HepG2 (cell line): Measurements from ENCODE around the gene CALM1. TPM values are rescaled to one million over a fixed set of nuclear protein-coding genes. Genes with fewer than 3 reads are reported as not detected.

Experiments used
- ATAC-seq: fragments of 200-7000 bp; cut with Tn5 transposase; 3 replicates; pipeline ENCODE4 v1.9.1; 2020; ENCODE audit warnings: mild to moderate bottlenecking, moderate library complexity
- BruUV-seq: library from RNA; stranded (reverse); fragments of 400-500 nt; replicated peaks from 2 replicates; lab custom pipeline; 2021; lab: Mats Ljungman, UMichigan
- CTCF ChIA-PET: fragments of 300-600 bp; formaldehyde crosslinking; extraction: SDS; loops from one replicate; lab custom pipeline; 2021; ENCODE audit warnings: low total read pairs, inconsistent platforms, low intra/inter-chr PET ratio; lab: Yijun Ruan, JAX
- POLR2A ChIA-PET: fragments of 350-600 bp; sonication (Branson Sonifier 250); formaldehyde crosslinking; loops from one replicate; lab custom pipeline; 2020; ENCODE audit warnings: antibody characterized with exemption, inconsistent platforms; lab: Yijun Ruan, JAX
- DNase-seq: peaks from one replicate; pipeline ENCODE4 v3.0.0-alpha.2; 2015; ENCODE audit warnings: low spot score
- FAIRE-seq: peaks from 3 replicates; lab custom pipeline; 2011; peaks lifted over from hg19 to GRCh38; lab: Jason Lieb, UNC
- H2AFZ ChIP-seq: one replicate; pipeline ENCODE4 v1.6.1; 2011; ENCODE audit warnings: low read length, inconsistent platforms
- H3K27ac ChIP-seq: fragments of 300-600 bp; 3 replicates; pipeline ENCODE4 v1.8.0; 2011; ENCODE audit warnings: mixed run types, mild to moderate bottlenecking, mixed read lengths, low read length, inconsistent platforms; ENCODE audit not compliant: insufficient read depth; ENCODE audit errors: extremely low read length
- H3K27me3 ChIP-seq, 2 experiments: fragments of 200-600 bp in 1 of 2; 2 replicates in 1 of 2; 3 replicates in 1 of 2; pipeline versions ENCODE4 v1.6.0 to v1.8.0; 2011; ENCODE audit warnings: low read length in 2 of 2, mild to moderate bottlenecking in 2 of 2, moderate library complexity in 2 of 2, inconsistent platforms in 1 of 2; ENCODE audit not compliant: insufficient read depth in 2 of 2, control insufficient read depth in 1 of 2
- H3K36me3 ChIP-seq, 2 experiments: fragments of 200-600 bp in 1 of 2; replicated peaks in 1 of 2; 2 replicates in 1 of 2; 3 replicates in 1 of 2; pipeline versions ENCODE4 v1.5.1 to v1.8.0; 2011; ENCODE audit warnings: low read length in 2 of 2, inconsistent platforms in 1 of 2; ENCODE audit not compliant: insufficient read depth in 2 of 2, control insufficient read depth in 1 of 2
- H3K4me1 ChIP-seq: 2 replicates; pipeline ENCODE4 v1.5.1; 2012; ENCODE audit warnings: low read length, inconsistent platforms; ENCODE audit not compliant: insufficient read depth
- H3K4me2 ChIP-seq: 2 replicates; pipeline ENCODE4 v1.6.0; 2011; ENCODE audit warnings: low read depth, low read length, inconsistent platforms
- H3K4me3 ChIP-seq, 3 experiments: fragments of 200-600 bp in 1 of 3; sonication (generic), shearing (Covaris generic) in 1 of 3; replicated peaks in 1 of 3; 2 replicates each; pipeline ENCODE4 v1.5.1; 2011 to 2016; ENCODE audit warnings: low read length in 3 of 3, inconsistent platforms in 2 of 3, low read depth in 2 of 3, mild to moderate bottlenecking in 2 of 3, control low read depth in 1 of 3, mixed read lengths in 1 of 3; ENCODE audit not compliant: insufficient read depth in 1 of 3
- H3K79me2 ChIP-seq: one replicate; pipeline ENCODE4 v1.6.1; 2011; ENCODE audit warnings: low read length, inconsistent platforms; ENCODE audit not compliant: insufficient read depth
- H3K9ac ChIP-seq: 2 replicates; pipeline ENCODE4 v1.6.0; 2011; ENCODE audit warnings: mild to moderate bottlenecking, low read depth, low read length, inconsistent platforms; ENCODE audit not compliant: insufficient read depth
- H3K9me3 ChIP-seq: 2 replicates; pipeline ENCODE4 v1.5.1; 2012; ENCODE audit warnings: mild to moderate bottlenecking, low read length
- H4K20me1 ChIP-seq: 2 replicates; pipeline ENCODE4 v1.6.0; 2011; ENCODE audit warnings: inconsistent platforms, mild to moderate bottlenecking, low read length, moderate library complexity; ENCODE audit not compliant: insufficient read depth
- ARNT ChIP-seq: fragments of 450-650 bp; IDR thresholded peaks from 2 replicates; pipeline ENCODE4 v1.6.1; 2017
- CHD2 ChIP-seq: IDR thresholded peaks from 2 replicates; pipeline ENCODE4 v1.6.1; 2011; ENCODE audit warnings: low read depth, low read length, improper control_type of control experiment
- ELF1 ChIP-seq: sonication (generic); formaldehyde crosslinking; IDR thresholded peaks from 2 replicates; pipeline ENCODE4 v1.4.0; 2020; ENCODE audit warnings: missing genetic modification reagents
- ETV5 ChIP-seq: IDR thresholded peaks from 2 replicates; pipeline ENCODE4 v1.6.1; 2018; ENCODE audit warnings: missing biosample characterization, missing genetic modification reagents, inconsistent platforms, borderline replicate concordance
- FOXA3 ChIP-seq: IDR thresholded peaks from 2 replicates; pipeline ENCODE4 v1.6.1; 2016; ENCODE audit warnings: missing genetic modification reagents, missing compliant biosample characterization
- GATAD2A ChIP-seq: IDR thresholded peaks from 2 replicates; pipeline ENCODE4 v1.6.1; 2016
- HNRNPH1 ChIP-seq: fragments of 200-400 bp; formaldehyde crosslinking; optimal IDR thresholded peaks from 2 replicates; pipeline ENCODE3; 2017; ENCODE audit warnings: mild to moderate bottlenecking, low read depth, low read length
- ISL2 ChIP-seq: sonication (generic); formaldehyde crosslinking; IDR thresholded peaks from 2 replicates; pipeline ENCODE4 v1.5.0; 2020; ENCODE audit warnings: missing genetic modification reagents
- MAF1 ChIP-seq: sonication (generic); formaldehyde crosslinking; IDR thresholded peaks from 2 replicates; pipeline ENCODE4 v1.5.0; 2020; ENCODE audit warnings: missing genetic modification reagents, borderline replicate concordance
- MIXL1 ChIP-seq: IDR thresholded peaks from 2 replicates; pipeline ENCODE4 v1.6.1; 2016
- MTF1 ChIP-seq: sonication (generic); formaldehyde crosslinking; IDR thresholded peaks from 2 replicates; pipeline ENCODE4 v1.5.0; 2020; ENCODE audit warnings: missing genetic modification reagents
- NBN ChIP-seq: fragments of 450-650 bp; conservative IDR thresholded peaks from 2 replicates; pipeline ENCODE4 v1.6.1; 2017
- NR2F1 ChIP-seq, 2 experiments: fragments of 450-650 bp in 1 of 2; formaldehyde crosslinking in 1 of 2; IDR thresholded peaks; 2 replicates each; pipeline versions ENCODE4 v1.5.0 to v1.6.1; 2016 to 2020; ENCODE audit warnings: mild to moderate bottlenecking in 1 of 2, missing compliant biosample characterization in 1 of 2, missing genetic modification reagents in 1 of 2, moderate library complexity in 1 of 2
- POLR2A ChIP-seq, 2 experiments: IDR thresholded peaks; 2 replicates each; pipeline ENCODE4 v1.6.1; 2011; ENCODE audit warnings: low read depth in 2 of 2, low read length in 2 of 2, mild to moderate bottlenecking in 1 of 2, moderate library complexity in 1 of 2; ENCODE audit not compliant: insufficient read depth in 1 of 2
- ZKSCAN1 ChIP-seq: fragments of 150-350 bp; IDR thresholded peaks from 2 replicates; pipeline ENCODE4 v1.6.1; 2014; ENCODE audit warnings: low read length
- ZMAT3 ChIP-seq: sonication (generic); formaldehyde crosslinking; conservative IDR thresholded peaks from 2 replicates; pipeline ENCODE4 v1.7.0; 2021; ENCODE audit warnings: missing genetic modification reagents
- ZNF569 ChIP-seq: sonication (generic); formaldehyde crosslinking; IDR thresholded peaks from 2 replicates; pipeline ENCODE4 v1.5.0; 2020; ENCODE audit warnings: mild to moderate bottlenecking, missing genetic modification reagents, moderate library complexity, borderline replicate concordance
- ZNF598 ChIP-seq: sonication (generic); formaldehyde crosslinking; IDR thresholded peaks from 2 replicates; pipeline ENCODE4 v1.5.1; 2020; ENCODE audit warnings: mild to moderate bottlenecking, missing genetic modification reagents, borderline replicate concordance
- ZNF660 ChIP-seq: sonication (generic); formaldehyde crosslinking; IDR thresholded peaks from 2 replicates; pipeline ENCODE4 v1.5.1; 2020; ENCODE audit warnings: mild to moderate bottlenecking, low read depth, missing genetic modification reagents, borderline replicate concordance
- ZNF850 ChIP-seq: sonication (generic); formaldehyde crosslinking; conservative IDR thresholded peaks from 2 replicates; pipeline ENCODE4 v1.9.0; 2021; ENCODE audit warnings: mild to moderate bottlenecking, missing genetic modification reagents
- whole genome bisulfite sequencing: methylation state at CpG from one replicate; pipeline ENCODE4 v1.1.6; 2017; ENCODE audit warnings: low lambda C conversion rate; 5-methylcytosine and 5-hydroxymethylcytosine counted together
- in situ Hi-C: cut with HindIII; loops from 2 replicates; pipeline ENCODE4 v1.10.0; 2017; ENCODE audit warnings: low pct_unique_long_range_greater_than_20kb; ENCODE audit not compliant: extremely low pct_ligation_motif_present
- intact Hi-C: fragments of 100-400 bp; cut with micrococcal nuclease; formaldehyde crosslinking; loops from one replicate; pipeline ENCODE4 v1.10.0; 2022; ENCODE audit not compliant: unreplicated experiment
- polyA plus RNA-seq, 8 experiments: library from polyadenylated mRNA; depleted of rRNA in 3 of 8; stranded (reverse) in 7 of 8; unstranded in 1 of 8; fragments of >200 nt; fragmentation: Illumina TruSeq in 4 of 8; extraction: Trizol in 4 of 8; gene quantifications; 2 replicates each; pipeline versions ENCODE4 v1.2.1 to v1.2.3, GENCODE V29; 2011 to 2016; ENCODE audit warnings: low read depth in 4 of 8, missing spikeins in 1 of 8, mixed read lengths in 1 of 8; ENCODE audit not compliant: insufficient read depth in 1 of 8
- total RNA-seq, 5 experiments: library from RNA; depleted of rRNA; stranded (reverse); fragments of >200 nt; fragmentation: Illumina TruSeq; extraction: Trizol; gene quantifications; 2 replicates each; pipeline ENCODE4 v1.2.3, GENCODE V29; 2016; ENCODE audit warnings: low read depth in 1 of 5
- TF ChIP-seq, protein P1 (sequence below): sonication (generic); formaldehyde crosslinking; IDR thresholded peaks from 2 replicates; pipeline ENCODE4 v1.4.0; 2020; ENCODE audit warnings: missing genetic modification reagents
- TF ChIP-seq, protein P2 (sequence below): sonication (generic); formaldehyde crosslinking; IDR thresholded peaks from 2 replicates; pipeline ENCODE4 v1.5.1; 2020; ENCODE audit warnings: mild to moderate bottlenecking, moderate library complexity, missing genetic modification reagents
- TF ChIP-seq, protein P3 (sequence below): sonication (generic); formaldehyde crosslinking; IDR thresholded peaks from 2 replicates; pipeline ENCODE4 v1.4.0; 2020; ENCODE audit warnings: mild to moderate bottlenecking, missing genetic modification reagents
- TF ChIP-seq, protein P4 (sequence below): sonication (generic); formaldehyde crosslinking; IDR thresholded peaks from 2 replicates; pipeline ENCODE4 v1.4.0; 2020; ENCODE audit warnings: missing genetic modification reagents

Gene CALM1
- total and polyA plus RNA-seq, 2 of the 13 experiments (the other 11 are each of a cell fraction or from before 2014, with no cell fraction given): 110 to 238 TPM

DNA sequence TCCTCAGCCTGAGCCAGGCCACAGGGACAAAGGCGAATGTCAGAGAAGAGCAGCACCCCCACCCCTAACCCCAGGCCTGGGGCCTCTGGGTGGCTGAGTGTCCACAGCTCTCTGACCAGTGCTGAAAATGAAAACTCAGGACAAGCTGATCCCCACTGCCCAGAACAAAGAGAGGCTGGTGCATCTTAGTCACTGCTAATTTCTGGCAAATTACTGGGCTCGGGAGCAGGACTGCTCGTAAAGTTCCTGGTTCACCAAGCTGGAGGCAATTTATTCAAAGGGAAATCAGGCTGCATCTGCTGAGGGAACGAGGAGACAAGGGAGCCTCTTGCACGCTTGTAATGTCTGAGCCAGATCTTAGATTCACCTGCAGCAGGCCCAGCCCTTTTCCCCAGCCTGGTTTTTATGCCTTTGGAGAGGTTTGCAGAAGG lies 43.2 kb downstream of the CALM1 start (continued):
- TF ChIP-seq ZNF569 (CRISPR knock-in tag) (no peak), ZKSCAN1 (no peak), FOXA3 (CRISPR knock-in tag) (no peak), MAF1 (CRISPR knock-in tag) (no peak), ELF1 (CRISPR knock-in tag) (no peak)
- TF ChIP-seq, protein P1, sequence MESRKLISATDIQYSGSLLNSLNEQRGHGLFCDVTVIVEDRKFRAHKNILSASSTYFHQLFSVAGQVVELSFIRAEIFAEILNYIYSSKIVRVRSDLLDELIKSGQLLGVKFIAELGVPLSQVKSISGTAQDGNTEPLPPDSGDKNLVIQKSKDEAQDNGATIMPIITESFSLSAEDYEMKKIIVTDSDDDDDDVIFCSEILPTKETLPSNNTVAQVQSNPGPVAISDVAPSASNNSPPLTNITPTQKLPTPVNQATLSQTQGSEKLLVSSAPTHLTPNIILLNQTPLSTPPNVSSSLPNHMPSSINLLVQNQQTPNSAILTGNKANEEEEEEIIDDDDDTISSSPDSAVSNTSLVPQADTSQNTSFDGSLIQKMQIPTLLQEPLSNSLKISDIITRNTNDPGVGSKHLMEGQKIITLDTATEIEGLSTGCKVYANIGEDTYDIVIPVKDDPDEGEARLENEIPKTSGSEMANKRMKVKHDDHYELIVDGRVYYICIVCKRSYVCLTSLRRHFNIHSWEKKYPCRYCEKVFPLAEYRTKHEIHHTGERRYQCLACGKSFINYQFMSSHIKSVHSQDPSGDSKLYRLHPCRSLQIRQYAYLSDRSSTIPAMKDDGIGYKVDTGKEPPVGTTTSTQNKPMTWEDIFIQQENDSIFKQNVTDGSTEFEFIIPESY (CRISPR knock-in tag): no peak
- TF ChIP-seq, protein P2, sequence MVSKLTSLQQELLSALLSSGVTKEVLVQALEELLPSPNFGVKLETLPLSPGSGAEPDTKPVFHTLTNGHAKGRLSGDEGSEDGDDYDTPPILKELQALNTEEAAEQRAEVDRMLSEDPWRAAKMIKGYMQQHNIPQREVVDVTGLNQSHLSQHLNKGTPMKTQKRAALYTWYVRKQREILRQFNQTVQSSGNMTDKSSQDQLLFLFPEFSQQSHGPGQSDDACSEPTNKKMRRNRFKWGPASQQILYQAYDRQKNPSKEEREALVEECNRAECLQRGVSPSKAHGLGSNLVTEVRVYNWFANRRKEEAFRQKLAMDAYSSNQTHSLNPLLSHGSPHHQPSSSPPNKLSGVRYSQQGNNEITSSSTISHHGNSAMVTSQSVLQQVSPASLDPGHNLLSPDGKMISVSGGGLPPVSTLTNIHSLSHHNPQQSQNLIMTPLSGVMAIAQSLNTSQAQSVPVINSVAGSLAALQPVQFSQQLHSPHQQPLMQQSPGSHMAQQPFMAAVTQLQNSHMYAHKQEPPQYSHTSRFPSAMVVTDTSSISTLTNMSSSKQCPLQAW (CRISPR knock-in tag): no peak

DNA sequence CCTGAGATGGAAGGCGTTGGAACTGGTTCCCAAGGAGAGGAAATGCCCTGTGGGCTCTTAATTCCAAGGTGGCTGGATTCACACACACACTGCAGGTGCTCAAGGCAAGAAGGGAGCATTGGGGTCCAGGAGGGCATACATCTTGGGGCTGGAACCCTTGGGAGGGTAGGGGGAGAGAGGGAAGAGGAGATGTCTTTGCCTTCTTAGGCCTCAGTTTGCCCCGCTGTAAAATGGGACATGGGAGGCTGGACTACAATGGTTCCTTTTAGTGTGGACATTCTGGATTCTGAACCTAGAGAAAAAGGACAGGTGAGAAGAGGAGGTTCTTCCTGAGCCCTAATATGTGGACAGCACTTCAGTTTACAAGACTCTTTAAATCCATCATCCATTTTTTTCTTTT lies 43.8 kb downstream of the CALM1 start:
- Histone ChIP-seq H3K27me3 (peaks cover 0 to 3% of the 10 kb centered on the region in 2 experiments; a peak in 1 of 5 replicates), H2AFZ (no peak overlapping the region), H3K27ac (no peak overlapping the region), H3K9me3 (0 out of 2 replicates have a peak, but pooled peaks cover 2% of the 10 kb centered on the region), H3K4me2 (no peak overlapping the region), H3K4me3 (no peak overlapping the region), H3K36me3 (no peaks in the 10 kb centered on the region), H3K79me2 (no peaks in the 10 kb centered on the region), H3K9ac (no peak overlapping the region), H4K20me1 (no peaks in the 10 kb centered on the region), H3K4me1 (peaks cover 21% of the 10 kb centered on the region)
- in situ Hi-C loops: no loop called here
- ChIA-PET CTCF (no interaction called here), POLR2A (no interaction called here)
- no peak for FAIRE-seq
- no peak for DNase-seq
- intact Hi-C loops: no loop called here
- TF ChIP-seq POLR2A (IDR thresholded peaks at IDR 0.05; ENCODE audit: insufficient read depth in 1 of 2, low read depth in 2 of 2, low read length in 2 of 2) (no peak), ZMAT3 (CRISPR knock-in tag) (no peak), ARNT (no peak), ETV5 (no peak), ZNF850 (CRISPR knock-in tag) (no peak), ISL2 (CRISPR knock-in tag) (no peak), MTF1 (CRISPR knock-in tag) (no peak), MIXL1 (CRISPR knock-in tag) (no peak), GATAD2A (CRISPR knock-in tag) (no peak), HNRNPH1 (no peak), NR2F1 (CRISPR knock-in tag; IDR thresholded peaks at IDR 0.05) (no peak), ZNF660 (CRISPR knock-in tag) (no peak), CHD2 (no peak), NBN (no peak), ZNF598 (CRISPR knock-in tag) (no peak)
- TF ChIP-seq, protein P3, sequence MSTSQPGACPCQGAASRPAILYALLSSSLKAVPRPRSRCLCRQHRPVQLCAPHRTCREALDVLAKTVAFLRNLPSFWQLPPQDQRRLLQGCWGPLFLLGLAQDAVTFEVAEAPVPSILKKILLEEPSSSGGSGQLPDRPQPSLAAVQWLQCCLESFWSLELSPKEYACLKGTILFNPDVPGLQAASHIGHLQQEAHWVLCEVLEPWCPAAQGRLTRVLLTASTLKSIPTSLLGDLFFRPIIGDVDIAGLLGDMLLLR (CRISPR knock-in tag): no peak
- TF ChIP-seq, protein P4, sequence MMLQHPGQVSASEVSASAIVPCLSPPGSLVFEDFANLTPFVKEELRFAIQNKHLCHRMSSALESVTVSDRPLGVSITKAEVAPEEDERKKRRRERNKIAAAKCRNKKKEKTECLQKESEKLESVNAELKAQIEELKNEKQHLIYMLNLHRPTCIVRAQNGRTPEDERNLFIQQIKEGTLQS (CRISPR knock-in tag): no peak
- ATAC-seq: no peak
- 39% methylated on average over 2 of the region's 2 CpGs for WGBS
- BruUV-seq: no TSS peak
